Mucosa of gallbladder (tissue), 1 donor: Measurements from ENCODE around the gene DUSP23. TPM values are rescaled to one million over a fixed set of nuclear protein-coding genes. Genes with fewer than 3 reads are reported as not detected.
A peak's percentile ranks its signal among the peaks of the same experiment; 100 is the strongest.

Source experiments
- DNase-seq: peaks from one replicate; pipeline ENCODE4 v3.0.0-alpha.2; 2020; ENCODE audit warnings: low spot score
- total RNA-seq: library from RNA; stranded (reverse); gene quantifications from one replicate; pipeline ENCODE4 v1.2.1, GENCODE V29; 2021
- donor health status: DM: no; HTN: no; CAD: no.

The DUSP23 gene
- total RNA-seq, 1 donor from 2014 or later = 44.0 TPM

DNA sequence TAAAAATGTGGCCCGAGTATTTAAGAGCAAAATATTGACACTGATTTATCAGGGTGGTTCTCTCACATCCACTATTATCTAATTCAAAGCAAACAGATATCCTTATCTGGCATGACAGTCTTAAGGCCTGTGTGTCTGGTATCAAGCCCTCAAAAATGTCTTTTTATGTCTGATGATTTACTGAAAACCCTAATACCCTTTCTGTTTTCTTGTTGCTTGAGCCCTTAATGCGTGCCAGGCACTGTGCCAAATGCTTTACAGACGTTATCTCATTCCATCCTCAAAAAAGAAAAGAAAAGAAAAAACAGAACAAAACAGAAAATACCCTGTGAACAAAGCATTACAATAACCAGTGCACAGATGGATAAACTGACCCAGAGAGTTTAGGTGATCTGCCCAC lies 5.7 kb downstream of the DUSP23 start:
- no peak for DNase-seq

- DNase-seq = no peak
Observed at GRCh38 chr1:159786966-159787365, 6.2 kb downstream of the DUSP23 start.

DNA sequence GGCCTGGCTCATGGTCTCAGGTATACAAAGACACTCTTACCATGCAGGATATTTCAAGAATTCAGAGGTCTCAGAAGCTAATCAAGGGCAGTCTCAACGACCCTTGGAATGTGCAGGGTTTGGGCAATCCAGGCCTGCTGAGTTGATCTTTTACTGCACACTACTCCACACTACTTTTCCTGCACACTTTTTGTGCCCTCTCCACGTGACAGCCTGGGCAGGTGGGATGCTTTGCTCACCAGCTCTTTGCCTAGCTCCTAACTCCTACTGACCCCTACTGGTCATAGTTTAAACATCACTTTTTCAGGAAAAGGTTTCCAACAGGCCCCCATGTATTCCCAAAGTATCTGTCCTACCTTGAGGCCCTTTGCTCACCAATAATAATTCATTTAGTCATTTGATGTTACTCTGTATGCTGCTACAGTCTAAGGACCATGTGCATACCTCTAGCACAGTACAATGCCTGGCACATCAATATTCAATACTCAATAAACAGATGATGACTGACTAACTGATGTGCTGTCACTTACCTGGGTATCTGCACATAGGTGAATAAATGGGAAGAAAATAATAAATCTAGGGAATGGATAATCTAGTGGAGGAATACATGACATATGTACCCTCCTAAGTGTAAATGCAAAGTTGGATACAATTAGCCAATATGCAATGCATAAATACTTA lies 9.6 kb downstream of the DUSP23 start:
- no peak for DNase-seq

DNA sequence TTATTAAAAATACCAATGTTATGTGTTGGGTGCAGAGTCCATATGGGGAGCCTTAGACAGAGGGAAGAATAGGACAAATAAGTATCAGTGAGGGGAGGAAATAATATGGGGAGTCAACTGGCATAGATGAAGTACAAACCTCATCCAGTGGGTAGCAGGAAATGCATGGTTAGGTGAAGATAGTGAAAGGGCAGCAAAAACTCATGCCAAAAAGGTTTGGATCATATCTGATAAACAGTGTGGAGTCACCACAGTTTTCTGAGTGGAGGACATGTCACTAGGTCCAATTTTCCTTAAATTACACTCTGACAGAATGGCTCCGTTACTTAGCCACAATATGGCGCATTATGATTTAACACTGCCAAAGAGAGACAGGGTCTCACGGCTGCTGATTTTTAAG lies 10.3 kb downstream of the DUSP23 start:
- DNase-seq = no peak

DNA sequence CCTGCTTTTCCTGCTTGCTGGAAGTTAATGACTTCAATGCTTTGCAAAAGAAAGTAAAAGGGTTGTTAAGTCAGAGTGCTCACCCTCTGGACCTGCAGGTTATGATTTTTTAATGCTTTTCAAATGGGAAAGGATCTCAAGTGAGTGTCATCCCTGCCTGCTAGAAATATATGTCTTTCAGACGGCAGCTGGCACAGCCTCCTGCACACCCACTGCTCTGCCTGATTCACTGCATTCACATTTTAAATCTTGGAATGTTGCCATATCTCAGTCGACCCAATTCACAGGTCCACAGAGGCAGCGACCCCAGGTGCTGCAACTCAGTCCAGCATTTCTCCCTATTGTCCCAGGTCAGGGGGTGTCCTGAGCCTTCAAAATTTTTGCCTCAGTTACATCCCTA lies 10.7 kb downstream of the DUSP23 start:
- no peak for DNase-seq

- no peak for DNase-seq
Observed at GRCh38 chr1:159795534-159795933, 14.8 kb downstream of the DUSP23 start.

DNA sequence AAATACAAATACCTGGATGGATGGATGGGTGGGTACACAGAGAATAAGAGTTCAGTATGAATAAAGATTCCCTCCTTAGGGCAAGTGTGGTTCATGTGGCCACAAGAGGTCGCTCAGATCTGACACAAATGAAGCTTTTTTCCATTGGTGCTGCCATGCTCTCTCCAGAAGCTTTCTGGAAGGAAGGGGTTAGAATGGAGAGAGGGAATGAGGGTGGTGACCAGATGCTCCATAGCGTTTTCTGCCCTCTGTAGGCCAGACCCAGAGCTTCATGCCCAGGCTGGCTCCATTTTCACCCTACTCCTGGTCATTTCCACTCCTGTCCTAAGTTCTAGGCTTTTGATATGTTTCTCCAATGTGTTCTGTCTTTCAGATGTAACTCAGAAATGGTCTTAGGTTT lies 18.1 kb downstream of the DUSP23 start:
- DNase-seq = peak; percentile 67

DNA sequence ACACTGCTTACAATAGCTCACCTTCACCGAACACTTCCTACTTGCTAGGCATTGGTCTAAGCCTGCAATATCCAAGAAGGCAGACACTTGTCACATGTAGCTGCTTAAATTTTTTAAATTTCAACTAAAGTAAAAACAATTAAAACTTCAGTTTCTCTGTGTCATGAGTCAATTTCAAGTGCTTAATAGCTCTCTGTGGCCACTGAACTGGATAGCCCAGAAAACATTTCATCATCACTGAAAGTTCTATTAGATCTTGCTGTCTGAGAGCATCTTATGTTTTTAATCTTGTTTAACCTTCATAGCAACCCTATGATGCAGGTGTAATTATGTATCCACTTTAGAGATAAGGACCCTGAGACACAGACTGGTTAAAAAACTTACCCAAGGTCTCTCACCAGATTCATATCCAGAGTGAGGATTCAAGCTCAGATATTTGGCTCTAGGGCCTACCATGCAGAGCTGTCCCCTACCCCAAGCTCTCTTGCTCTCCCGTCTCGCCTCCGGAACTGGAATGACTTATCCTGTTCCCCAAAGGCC lies 18.8 kb downstream of the DUSP23 start:
- no peak for DNase-seq

DNA sequence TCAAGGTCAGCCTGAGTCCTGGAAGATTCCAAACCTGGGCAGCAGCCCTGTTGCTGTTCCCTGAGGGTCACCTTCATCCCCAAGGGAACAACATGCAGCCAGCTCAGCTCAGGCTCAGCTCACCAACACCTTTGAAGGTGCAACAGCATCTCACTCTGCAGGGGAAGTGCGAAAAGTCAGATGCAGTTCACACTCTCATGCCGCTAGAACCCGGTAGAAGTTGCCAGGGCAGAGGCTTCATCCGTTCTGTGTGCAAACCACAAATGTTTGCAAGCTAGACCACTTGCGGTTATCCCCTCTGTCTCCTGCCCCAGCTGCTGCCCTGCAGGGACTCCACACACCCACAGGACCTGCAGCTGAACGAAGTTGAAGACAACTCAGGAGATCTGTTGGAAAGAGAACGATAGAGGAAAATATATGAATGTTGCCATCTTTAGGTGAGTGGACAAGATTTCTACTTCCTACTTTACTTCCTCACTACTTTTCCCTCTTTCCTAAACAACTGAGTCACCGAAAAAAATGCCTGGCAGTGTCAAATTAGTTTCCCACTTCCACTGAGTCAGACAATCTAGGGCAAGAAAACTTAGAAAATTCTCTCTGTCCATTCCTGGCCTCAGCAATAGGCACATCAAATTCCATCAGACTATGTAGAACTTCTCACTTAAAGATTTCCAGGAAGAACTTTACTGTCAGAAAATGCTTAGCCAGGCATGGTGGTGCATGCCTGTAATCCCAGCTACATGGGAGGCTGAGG lies 19.6 kb downstream of the DUSP23 start:
- no peak for DNase-seq

DNA sequence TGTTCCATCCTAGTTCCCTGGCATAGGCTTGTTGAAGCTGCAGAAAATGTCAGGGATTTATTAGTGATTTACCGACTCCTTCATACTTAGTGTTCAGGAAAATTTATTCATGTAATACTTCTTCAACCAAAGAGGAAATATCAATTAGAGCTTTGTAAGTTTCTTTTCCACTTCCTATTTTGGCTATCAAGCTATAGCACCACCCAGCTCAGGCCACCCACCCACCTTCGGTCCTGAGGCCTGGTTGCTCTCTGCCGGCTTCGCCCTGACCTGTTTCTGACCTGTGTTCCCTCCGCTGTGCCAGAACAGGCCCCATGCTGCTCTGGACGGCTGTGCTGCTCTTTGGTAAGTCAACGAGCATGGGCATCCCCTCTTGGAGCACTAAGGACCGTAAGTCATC lies 21.3 kb downstream of the DUSP23 start, which contains the start of gene FCRL6:
FCRL6 (plus strand) TSS at position 250 of the 400 bp plus-strand sequence; CDS start at position 315, 65 bp downstream.
- DNase-seq = no peak

- DNase-seq = no peak
Observed at GRCh38 chr1:159803956-159804689, 23.4 kb downstream of the DUSP23 start.

DNA sequence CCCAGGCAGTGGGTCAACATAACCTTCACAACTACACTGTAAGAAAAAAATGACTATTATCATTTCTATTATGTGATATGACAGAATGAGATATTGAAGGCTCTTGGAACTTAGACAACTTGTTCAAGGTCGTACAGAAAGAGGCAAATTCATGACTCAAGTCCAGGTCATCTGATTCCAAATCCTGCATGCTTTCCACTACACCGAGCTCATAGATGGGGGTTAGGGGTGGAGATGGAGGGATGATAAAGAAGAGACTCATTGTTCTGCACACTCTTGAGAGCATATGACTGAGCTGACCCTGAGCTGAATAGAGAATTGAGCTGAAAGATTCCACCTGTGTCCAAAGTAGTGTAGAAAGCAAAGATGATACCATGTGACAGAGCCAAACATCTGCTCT lies 24.2 kb downstream of the DUSP23 start:
- DNase-seq = no peak

- no peak for DNase-seq
Observed at GRCh38 chr1:159815926-159816325, 35.2 kb downstream of the DUSP23 start.

DNA sequence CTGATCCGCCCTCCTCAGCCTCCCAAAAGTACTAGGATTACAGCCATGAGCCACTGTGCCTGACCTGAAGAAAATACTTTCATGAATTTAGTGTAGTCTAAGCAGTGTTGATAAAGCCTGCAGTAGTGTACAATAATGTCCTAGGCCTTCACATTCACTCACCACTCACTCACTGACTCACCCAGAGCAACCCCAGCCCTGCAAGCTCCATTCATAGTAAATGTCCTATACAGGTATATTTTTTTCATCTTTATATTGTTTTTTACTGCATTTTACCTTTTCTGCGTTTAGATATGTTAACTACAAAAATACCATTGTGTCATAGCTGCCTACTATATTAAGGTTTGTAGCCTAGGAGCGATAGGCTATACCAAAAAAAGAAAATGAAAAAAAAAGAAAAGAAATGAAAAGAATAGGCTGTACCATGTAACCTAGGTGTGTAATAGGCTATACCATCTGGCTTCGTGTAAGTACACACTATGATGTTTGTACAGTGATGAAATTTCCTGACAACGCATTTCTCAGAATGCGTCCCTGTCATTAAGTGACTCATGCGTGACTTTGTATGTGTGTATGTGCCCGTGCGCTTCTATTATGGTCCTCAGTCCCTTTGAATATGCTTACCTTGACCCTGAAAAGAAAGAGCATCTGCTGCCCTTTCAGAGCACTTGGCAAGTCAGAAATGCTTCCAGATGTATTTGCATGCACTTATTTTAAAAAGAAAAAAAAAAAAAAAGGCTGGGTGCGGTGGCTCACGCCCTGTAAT lies 36.7 kb downstream of the DUSP23 start:
- DNase-seq = no peak

DNA sequence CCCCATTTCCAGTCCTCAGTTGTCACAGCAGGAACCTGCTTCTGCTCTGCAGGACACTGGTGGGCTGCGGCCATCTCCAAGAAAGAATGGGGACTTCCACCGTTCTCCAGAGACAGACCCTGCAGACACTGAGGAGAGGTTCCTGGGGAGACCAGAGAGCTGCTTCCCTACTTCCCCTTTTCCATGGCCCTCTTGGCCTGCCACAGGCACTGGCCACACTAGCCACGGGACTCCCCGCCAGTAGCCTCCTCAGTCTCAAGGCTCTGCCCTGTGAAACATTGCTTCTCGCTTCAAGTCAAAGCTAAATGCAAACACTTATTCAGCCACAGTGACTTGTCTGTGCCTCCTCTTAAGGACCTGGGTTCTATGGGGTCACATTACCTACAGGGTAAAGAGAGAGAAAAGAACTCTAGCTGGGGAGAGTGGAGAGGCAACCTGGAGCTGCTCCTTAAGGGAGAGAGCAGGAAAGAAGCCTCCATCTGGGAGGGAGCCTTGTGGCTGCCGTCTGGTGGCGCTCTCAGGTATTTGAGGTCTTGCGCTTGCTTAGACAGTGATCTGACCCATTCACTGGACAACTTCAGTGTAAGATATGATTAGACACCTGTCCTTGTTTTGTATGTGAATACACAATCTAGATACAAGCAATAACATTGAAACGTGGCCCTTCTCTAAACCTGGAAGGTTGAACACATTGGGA lies 40.6 kb downstream of the DUSP23 start:
- no peak for DNase-seq

DNA sequence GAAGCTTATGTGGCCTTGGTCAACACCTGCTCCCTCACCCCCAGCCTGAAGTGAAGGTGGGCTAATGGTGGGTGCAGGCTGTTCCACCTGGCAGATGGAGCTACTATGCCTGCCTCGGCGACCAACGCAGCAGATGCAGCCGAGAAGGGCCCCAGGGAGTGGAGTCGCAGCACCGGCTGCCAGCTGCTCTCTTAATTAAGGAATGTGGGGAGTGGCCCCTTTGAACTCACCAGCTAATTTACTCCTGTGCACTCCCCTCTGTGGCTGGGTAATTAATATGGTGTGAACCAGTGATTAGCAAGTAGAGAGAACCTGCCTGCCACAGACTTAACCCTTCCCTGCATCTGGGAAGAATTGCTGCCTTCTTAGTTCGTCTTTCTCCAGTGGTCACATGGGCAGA lies 42.6 kb downstream of the DUSP23 start:
- DNase-seq = no peak

DNA sequence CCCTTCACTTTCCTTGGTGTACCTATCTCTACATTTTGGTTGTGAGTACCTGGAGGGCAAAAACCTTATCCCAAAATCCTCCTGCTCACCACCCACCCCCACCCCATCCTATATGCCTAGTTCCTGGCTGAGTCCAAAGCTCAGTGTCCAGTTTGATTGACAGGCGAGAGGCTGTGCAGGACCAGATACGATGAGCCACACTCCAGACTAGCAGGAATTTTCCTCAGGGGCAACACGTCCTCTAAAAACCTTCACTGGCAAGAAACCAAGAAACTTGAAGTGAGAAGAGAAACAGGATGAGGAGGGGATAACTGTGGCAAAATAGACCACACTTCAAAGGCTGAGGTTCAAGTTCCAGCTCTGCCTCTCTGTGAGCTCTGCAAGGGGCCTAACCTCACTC lies 44.8 kb downstream of the DUSP23 start:
- no peak for DNase-seq

GRCh38 chr1:159826441-159827101 lies 45.8 kb downstream of the DUSP23 start, which contains the start of gene SLAMF8:
TSS of gene SLAMF8 (plus strand) at chr1:159826873. CDS start at chr1:159826899, 26 bp downstream.
- peak; percentile 51 for DNase-seq

DNA sequence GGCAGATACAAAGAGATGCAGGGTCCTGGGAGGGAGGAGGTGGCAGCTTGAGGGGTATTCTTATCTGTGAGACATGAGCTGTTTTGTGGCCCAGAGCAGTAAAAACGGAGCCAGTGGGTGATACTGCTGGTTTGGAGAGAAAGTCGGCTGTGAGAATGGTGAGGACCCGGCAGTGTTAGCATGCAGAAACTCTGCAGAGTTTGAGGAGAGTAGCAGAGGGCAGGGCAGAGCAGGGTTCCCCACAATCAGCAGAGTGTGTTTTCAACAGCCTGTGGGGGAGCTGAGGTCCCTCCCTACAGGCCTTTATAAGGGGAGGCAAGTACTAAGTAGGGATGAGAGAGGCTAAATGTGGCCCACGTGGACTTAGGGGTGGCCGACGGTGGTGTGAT lies 46.3 kb downstream of the DUSP23 start:
- DNase-seq = no peak

DNA sequence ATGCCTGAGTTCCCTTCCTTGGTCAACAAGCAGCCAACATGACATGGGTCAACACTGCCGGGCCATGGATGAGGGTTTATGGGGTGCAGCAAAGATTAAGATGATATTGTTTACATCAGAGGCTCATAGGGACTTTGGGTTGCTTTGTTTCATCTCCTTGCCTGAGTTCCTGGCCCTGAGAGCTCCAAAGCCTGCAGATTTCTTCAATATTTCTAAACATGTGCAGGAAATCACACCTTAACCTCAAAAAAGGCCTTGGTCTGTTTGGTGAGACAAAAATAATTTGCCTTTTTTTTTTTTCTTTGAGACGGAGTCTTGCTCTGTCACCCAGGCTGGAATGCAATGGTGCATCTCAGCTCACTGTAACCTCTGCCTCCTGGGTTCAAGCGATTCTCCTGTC lies 46.8 kb downstream of the DUSP23 start:
- no peak for DNase-seq
